K562 (cell line): ENCODE data around the gene GPR42. TPM values are rescaled to one million over a fixed set of nuclear protein-coding genes. Genes with fewer than 3 reads are reported as not detected.

Experiments
- ARID2 ChIP-seq: fragments of 450-650 bp; IDR thresholded peaks from 2 replicates; pipeline ENCODE4 v1.6.1; 2017; ENCODE audit warnings: antibody characterized with exemption, mild to moderate bottlenecking
- BCOR ChIP-seq: fragments of 450-650 bp; IDR thresholded peaks from 2 replicates; pipeline ENCODE4 v1.6.1; 2016
- BMI1 ChIP-seq: fragments of 150-350 bp; IDR thresholded peaks from 2 replicates; pipeline ENCODE4 v1.6.1; 2014; ENCODE audit warnings: low read length
- CAMTA2 ChIP-seq: fragments of 250-450 bp; sonication (Bioruptor Pico); conservative IDR thresholded peaks from 2 replicates; pipeline ENCODE4 v1.5.1; 2022
- CXXC5 ChIP-seq: fragments of 250-450 bp; sonication (Bioruptor Pico); IDR thresholded peaks from 2 replicates; pipeline ENCODE4 v1.8.0; 2022; ENCODE audit warnings: inconsistent platforms, mild to moderate bottlenecking, moderate library complexity
- DPF2 ChIP-seq: fragments of 450-650 bp; IDR thresholded peaks from 2 replicates; pipeline ENCODE4 v1.6.1; 2016
- EHMT2 ChIP-seq: fragments of 450-650 bp; IDR thresholded peaks from 2 replicates; pipeline ENCODE4 v1.6.1; 2018; ENCODE audit warnings: antibody characterized with exemption
- GATA2 ChIP-seq: sonication (generic); formaldehyde crosslinking; IDR thresholded peaks from 2 replicates; pipeline ENCODE4 v1.4.0; 2020; ENCODE audit warnings: mild to moderate bottlenecking, missing genetic modification reagents
- GTF2F1 ChIP-seq: IDR thresholded peaks from 2 replicates; pipeline ENCODE4 v1.6.1; 2011; ENCODE audit warnings: low read depth, low read length, improper control_type of control experiment
- HNRNPLL ChIP-seq: fragments of 200-400 bp; formaldehyde crosslinking; IDR thresholded peaks from 2 replicates; pipeline ENCODE4 v1.6.1; 2017; ENCODE audit warnings: low read length, low read depth, mild to moderate bottlenecking; ENCODE audit not compliant: poor library complexity, severe bottlenecking
- KAT7 ChIP-seq: sonication (generic); formaldehyde crosslinking; IDR thresholded peaks from 2 replicates; pipeline ENCODE4 v1.8.0; 2022; ENCODE audit warnings: missing genetic modification reagents, mild to moderate bottlenecking, borderline replicate concordance
- KLF1 ChIP-seq: fragments of 450-650 bp; IDR thresholded peaks from 2 replicates; pipeline ENCODE4 v1.6.1; 2016; ENCODE audit warnings: missing genetic modification characterization, missing compliant biosample characterization
- KLF6 ChIP-seq: fragments of 250-450 bp; sonication (Bioruptor Pico); IDR thresholded peaks from 2 replicates; pipeline ENCODE4 v1.4.0; 2020; ENCODE audit warnings: mild to moderate bottlenecking, moderate library complexity, borderline replicate concordance
- LARP7 ChIP-seq: fragments of 450-650 bp; IDR thresholded peaks from 2 replicates; pipeline ENCODE4 v1.6.1; 2016
- MAFK ChIP-seq: IDR thresholded peaks from 2 replicates; pipeline ENCODE4 v1.6.1; 2011; ENCODE audit warnings: low read length, improper control_type of control experiment
- MBD2 ChIP-seq: sonication (generic); IDR thresholded peaks from 2 replicates; pipeline ENCODE4 v1.6.1; 2016; ENCODE audit warnings: low read depth, borderline replicate concordance
- NCOR1 ChIP-seq: fragments of 450-650 bp; IDR thresholded peaks from 2 replicates; pipeline ENCODE4 v1.6.1; 2016; ENCODE audit warnings: mild to moderate bottlenecking, moderate library complexity
- SMARCA4 ChIP-seq: fragments of 450-650 bp; IDR thresholded peaks from 2 replicates; pipeline ENCODE4 v1.6.1; 2016
- SMARCC2 ChIP-seq: fragments of 450-650 bp; IDR thresholded peaks from 2 replicates; pipeline ENCODE4 v1.6.1; 2017; ENCODE audit warnings: antibody characterized with exemption, moderate library complexity, mild to moderate bottlenecking, low read depth
- TAF1 ChIP-seq: IDR thresholded peaks from 2 replicates; pipeline ENCODE4 v1.6.1; 2011; ENCODE audit warnings: mild to moderate bottlenecking, low read length, moderate library complexity; ENCODE audit not compliant: insufficient read depth, control insufficient read depth, severe bottlenecking; ENCODE audit errors: extremely low read depth
- TRIM24 ChIP-seq, 2 experiments: fragments of 450-650 bp; IDR thresholded peaks; 2 replicates each; pipeline ENCODE4 v1.6.1; 2016
- ZFP30 ChIP-seq: fragments of 250-450 bp; sonication (Bioruptor Pico); IDR thresholded peaks from 2 replicates; pipeline ENCODE4 v1.8.0; 2022; ENCODE audit warnings: moderate library complexity, mild to moderate bottlenecking, inconsistent platforms, borderline replicate concordance
- ZNF12 ChIP-seq: sonication (generic); formaldehyde crosslinking; IDR thresholded peaks from 2 replicates; pipeline ENCODE4 v1.4.0; 2020; ENCODE audit warnings: mild to moderate bottlenecking, missing genetic modification reagents
- ZNF134 ChIP-seq: fragments of 250-450 bp; sonication (Bioruptor Pico); conservative IDR thresholded peaks from 2 replicates; pipeline ENCODE4 v1.4.0; 2020
- ZNF23 ChIP-seq: fragments of 250-450 bp; sonication (Bioruptor Pico); IDR thresholded peaks from 2 replicates; pipeline ENCODE4 v1.4.0; 2020; ENCODE audit warnings: mild to moderate bottlenecking
- ZNF512 ChIP-seq: IDR thresholded peaks from 2 replicates; pipeline ENCODE4 v1.6.1; 2016; ENCODE audit warnings: missing genetic modification characterization, missing compliant biosample characterization
- polyA plus RNA-seq, 8 experiments: library from polyadenylated mRNA; depleted of rRNA in 4 of 8; stranded (reverse) in 5 of 8; unstranded in 3 of 8; fragments of >200 nt; fragmentation: Nextera tagmentation in 2 of 8; fragmentation: Illumina TruSeq in 1 of 8; extraction: Ambion mirVana in 2 of 8; extraction: Trizol in 1 of 8; gene quantifications; 2 replicates each; pipeline versions ENCODE4 v1.2.1 to v1.2.3, GENCODE V29; 2011 to 2014; ENCODE audit warnings: inconsistent platforms in 1 of 8, missing spikeins in 1 of 8
- total RNA-seq, 7 experiments: library from RNA; depleted of rRNA in 6 of 7; stranded (reverse); fragments of >200 nt in 6 of 7; fragmentation: Illumina TruSeq in 2 of 7; extraction: Trizol in 2 of 7; gene quantifications; 2 replicates each; pipeline versions ENCODE4 v1.2.1 to v1.2.3, GENCODE V29; 2011 to 2021; ENCODE audit warnings: low replicate concordance in 1 of 7
- TF ChIP-seq, protein P1 (sequence below): fragments of 250-450 bp; sonication (Bioruptor Pico); IDR thresholded peaks from 2 replicates; pipeline ENCODE4 v1.8.0; 2022; ENCODE audit warnings: moderate library complexity, mild to moderate bottlenecking, inconsistent platforms

GPR42 gene
- total and polyA plus RNA-seq, 9 of the 15 experiments (the other 6 are each of a cell fraction or from before 2014, with no cell fraction given) = not detected

GRCh38 chr19:35389192-35389861 lies 18.5 kb downstream of the GPR42 start (continued):
- no peak for TF ChIP-seq MAFK
- 0 out of 2 replicates have a peak, but pooled peaks have one; percentile 14 for TF ChIP-seq ZNF134 (CRISPR knock-in tag)
- TF ChIP-seq DPF2 = peak; percentile 84
- TF ChIP-seq, protein P1, sequence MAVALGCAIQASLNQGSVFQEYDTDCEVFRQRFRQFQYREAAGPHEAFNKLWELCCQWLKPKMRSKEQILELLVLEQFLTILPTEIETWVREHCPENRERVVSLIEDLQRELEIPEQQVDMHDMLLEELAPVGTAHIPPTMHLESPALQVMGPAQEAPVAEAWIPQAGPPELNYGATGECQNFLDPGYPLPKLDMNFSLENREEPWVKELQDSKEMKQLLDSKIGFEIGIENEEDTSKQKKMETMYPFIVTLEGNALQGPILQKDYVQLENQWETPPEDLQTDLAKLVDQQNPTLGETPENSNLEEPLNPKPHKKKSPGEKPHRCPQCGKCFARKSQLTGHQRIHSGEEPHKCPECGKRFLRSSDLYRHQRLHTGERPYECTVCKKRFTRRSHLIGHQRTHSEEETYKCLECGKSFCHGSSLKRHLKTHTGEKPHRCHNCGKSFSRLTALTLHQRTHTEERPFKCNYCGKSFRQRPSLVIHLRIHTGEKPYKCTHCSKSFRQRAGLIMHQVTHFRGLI (CRISPR knock-in tag) = peak; percentile 58; the same call in 1 of the 2 replicates
- TF ChIP-seq CAMTA2 (CRISPR knock-in tag) = no peak
- no peak for TF ChIP-seq ZNF23 (CRISPR knock-in tag)
- TF ChIP-seq KAT7 (CRISPR knock-in tag) = no peak
- TF ChIP-seq CXXC5 (CRISPR knock-in tag) = peak; percentile 66
- no peak for TF ChIP-seq ZNF512 (tag)
- no peak for TF ChIP-seq MBD2
- TF ChIP-seq HNRNPLL = no peak
- no peak for TF ChIP-seq ZFP30 (CRISPR knock-in tag)
- TF ChIP-seq ZNF12 (CRISPR knock-in tag) = no peak
- peak; percentile 32 to 55; a peak in 2 of 4 replicates for TF ChIP-seq TRIM24 (IDR thresholded peaks at IDR 0.05)
- TF ChIP-seq BCOR = no peak
- TF ChIP-seq GATA2 = no peak
- TF ChIP-seq ARID2 = no peak
- TF ChIP-seq SMARCA4 = peak; percentile 75
- no peak for TF ChIP-seq EHMT2
- no peak for TF ChIP-seq LARP7
- 0 out of 2 replicates have a peak, but pooled peaks have one; percentile 7 for TF ChIP-seq KLF6 (CRISPR knock-in tag)
- TF ChIP-seq GTF2F1 = no peak
- TF ChIP-seq BMI1 = no peak
- TF ChIP-seq NCOR1 = peak; percentile 64
- 0 out of 2 replicates have a peak, but pooled peaks have one; percentile 38 for TF ChIP-seq SMARCC2
- no peak for TF ChIP-seq TAF1
- TF ChIP-seq KLF1 (tag) = peak; percentile 55; the same call in 1 of the 2 replicates
